Kidney (tissue), 14 donors: ENCODE data around the gene MYO5A. TPM values are rescaled to one million over a fixed set of nuclear protein-coding genes. Genes with fewer than 3 reads are reported as not detected.

Source experiments
- DNase-seq, 5 donors: peaks; one replicate each; pipeline ENCODE4 v3.0.0-alpha.2; 2013 to 2020
- FAIRE-seq: peaks from 2 replicates; lab custom pipeline; 2012; peaks lifted over from hg19 to GRCh38; lab: Jason Lieb, UNC
- H3K27ac ChIP-seq, 2 donors: one replicate each; pipeline ENCODE4 v1.7.0; 2013; ENCODE audit warnings: low read depth in 2 of 2, low read length in 2 of 2, inconsistent platforms in 1 of 2
- H3K27me3 ChIP-seq: one replicate; pipeline ENCODE4 v1.7.1; 2013; ENCODE audit warnings: low read length, inconsistent platforms; ENCODE audit not compliant: control insufficient read depth, insufficient read depth
- H3K36me3 ChIP-seq, 3 donors: one replicate each; pipeline versions ENCODE4 v1.7.0 to v1.7.1; 2013; ENCODE audit warnings: low read length in 3 of 3, control low read depth in 1 of 3, inconsistent platforms in 1 of 3; ENCODE audit not compliant: insufficient read depth in 3 of 3, control insufficient read depth in 2 of 3
- H3K4me1 ChIP-seq, 3 donors: one replicate each; pipeline versions ENCODE4 v1.7.0 to v1.7.1; 2013; ENCODE audit warnings: low read length in 3 of 3, inconsistent platforms in 1 of 3, low read depth in 1 of 3; ENCODE audit not compliant: control insufficient read depth in 2 of 3, insufficient read depth in 2 of 3
- H3K4me3 ChIP-seq, 3 donors: one replicate each; pipeline versions ENCODE4 v1.7.0 to v1.8.1; 2013; ENCODE audit warnings: low read length in 3 of 3, control low read depth in 1 of 3, inconsistent platforms in 1 of 3
- H3K9ac ChIP-seq, 3 donors: one replicate each; pipeline versions ENCODE4 v1.7.0 to v1.7.1; 2013; ENCODE audit warnings: low read length in 3 of 3, control low read depth in 1 of 3, inconsistent platforms in 1 of 3
- H3K9me3 ChIP-seq, 3 donors: one replicate each; pipeline versions ENCODE4 v1.7.0 to v1.7.1; 2013; ENCODE audit warnings: low read length in 3 of 3, control low read depth in 1 of 3, inconsistent platforms in 1 of 3; ENCODE audit not compliant: control insufficient read depth in 2 of 3, insufficient read depth in 1 of 3
- CTCF ChIP-seq: IDR thresholded peaks from 3 replicates; pipeline ENCODE4 v1.5.1; 2012; ENCODE audit warnings: mild to moderate bottlenecking, moderate library complexity, borderline replicate concordance; ENCODE audit not compliant: insufficient read depth; ENCODE audit errors: extremely low read depth
- intact Hi-C: fragments of 100-400 bp; cut with DNase I; formaldehyde crosslinking; loops from one replicate; pipeline ENCODE4 v1.11.1; 2022
- polyA plus RNA-seq: library from polyadenylated mRNA; stranded (reverse); fragments of 350-450 nt; fragmentation: Illumina TruSeq; extraction: RNeasy Lipid Tissue Mini Kit (QIAGEN cat#74804); gene quantifications from one replicate; pipeline ENCODE4 v1.2.3, GENCODE V29; 2014; ENCODE audit warnings: low read depth, low replicate concordance; ENCODE audit not compliant: insufficient read depth
- total RNA-seq: library from RNA; stranded (reverse); fragmentation: NEBNext Ultra II Directional; extraction: Animal tissue kit (Norgen Biotek cat#: 25700); gene quantifications from one replicate; pipeline ENCODE4 v1.2.1, GENCODE V29; 2021
- donor health status: control.
- donor health status: control.
- donor health status: control.
- donor health status: control.
- donor health status: control.
- donor health status: DM: yes; HTN: yes; CAD: no.
- donor health status: Normal renal cell carcinoma (clear cell type).

Gene MYO5A
- total and polyA plus RNA-seq, 2 donors from 2014 or later, result 3.5 to 32.9 TPM

- H3K36me3 ChIP-seq, result peaks cover 0 to 2% (median 0%) of the 10 kb centered on the region in 3 donors
- TF ChIP-seq CTCF, result no peak
- H3K27ac ChIP-seq, result no peak overlapping the region
- no peak for DNase-seq
- no peak for FAIRE-seq
- intact Hi-C loops, result no loop called here
- no peaks in the 10 kb centered on the region for H3K27me3 ChIP-seq
- no peaks in the 10 kb centered on the region for H3K9me3 ChIP-seq
- H3K4me1 ChIP-seq, result no peaks in the 10 kb centered on the region
- no peak overlapping the region for H3K9ac ChIP-seq
- no peak overlapping the region for H3K4me3 ChIP-seq
Measured at GRCh38 chr15:52340093-52340492, 188.6 kb downstream of the MYO5A start.

- Histone ChIP-seq H3K9ac (no peak overlapping the region), H3K4me1 (no peaks in the 10 kb centered on the region), H3K27me3 (no peaks in the 10 kb centered on the region), H3K4me3 (no peak overlapping the region), H3K9me3 (no peaks in the 10 kb centered on the region), H3K36me3 (peaks cover 0 to 5% (median 0%) of the 10 kb centered on the region in 3 donors), H3K27ac (no peak overlapping the region)
- intact Hi-C loops, result no loop called here
- FAIRE-seq (no peak), DNase-seq (no peak)
- TF ChIP-seq CTCF, result no peak
Measured at GRCh38 chr15:52338891-52339290, 189.8 kb downstream of the MYO5A start.

GRCh38 chr15:52338058-52338457 is 190.6 kb downstream of the MYO5A start:
- FAIRE-seq (no peak), DNase-seq (no peak)
- H3K4me3 ChIP-seq, result no peak overlapping the region

More at GRCh38 chr15:52338058-52338457, 190.6 kb downstream of the MYO5A start:
- no peak for TF ChIP-seq CTCF
- Histone ChIP-seq H3K4me1 (no peaks in the 10 kb centered on the region), H3K9me3 (no peaks in the 10 kb centered on the region), H3K27ac (no peak overlapping the region), H3K36me3 (peaks cover 0 to 5% (median 0%) of the 10 kb centered on the region in 3 donors), H3K27me3 (no peaks in the 10 kb centered on the region), H3K9ac (no peak overlapping the region)
- intact Hi-C loops, result no loop called here
